Lung (tissue), 12 donors: ENCODE results near the gene CEACAM19. TPM values are rescaled to one million over a fixed set of nuclear protein-coding genes. Genes with fewer than 3 reads are reported as not detected.

ENCODE experiments used
- ATAC-seq: fragments of 200-7000 bp; cut with Tn5 transposase; one replicate; pipeline ENCODE4 v1.9.1; 2020; ENCODE audit warnings: moderate number of reproducible peaks; ENCODE audit not compliant: insufficient read depth, low FRiP score
- DNase-seq, 3 donors: peaks; one replicate each; pipeline ENCODE4 v3.0.0-alpha.2; 2013 to 2017
- H3K27ac ChIP-seq, 2 donors: one replicate each; pipeline ENCODE4 v1.5.1; 2013; ENCODE audit warnings: mild to moderate bottlenecking in 2 of 2, moderate library complexity in 2 of 2, control low read depth in 1 of 2, inconsistent platforms in 1 of 2, low read depth in 1 of 2, low read length in 1 of 2
- H3K27me3 ChIP-seq, 3 donors: one replicate each; pipeline ENCODE4 v1.5.1; 2013; ENCODE audit warnings: low read length in 2 of 3; ENCODE audit not compliant: control insufficient read depth in 3 of 3, insufficient read depth in 3 of 3
- H3K36me3 ChIP-seq, 4 donors: one replicate each; pipeline ENCODE4 v1.5.1; 2013; ENCODE audit warnings: low read length in 4 of 4, mild to moderate bottlenecking in 1 of 4, moderate library complexity in 1 of 4; ENCODE audit not compliant: control insufficient read depth in 4 of 4, insufficient read depth in 4 of 4
- H3K4me1 ChIP-seq, 5 donors: one replicate each; pipeline ENCODE4 v1.5.1; 2013; ENCODE audit warnings: low read length in 5 of 5, mild to moderate bottlenecking in 2 of 5, moderate library complexity in 1 of 5; ENCODE audit not compliant: control insufficient read depth in 5 of 5, insufficient read depth in 5 of 5
- H3K4me3 ChIP-seq: one replicate; pipeline ENCODE4 v1.5.1; 2013; ENCODE audit warnings: mild to moderate bottlenecking, control low read depth, moderate library complexity
- H3K9ac ChIP-seq, 2 donors: one replicate each; pipeline ENCODE4 v1.5.1; 2013; ENCODE audit warnings: low read length in 2 of 2, control low read depth in 1 of 2; ENCODE audit not compliant: insufficient read depth in 1 of 2
- H3K9me3 ChIP-seq, 4 donors: one replicate each; pipeline ENCODE4 v1.5.1; 2013; ENCODE audit warnings: low read length in 3 of 4, mild to moderate bottlenecking in 1 of 4, moderate library complexity in 1 of 4; ENCODE audit not compliant: control insufficient read depth in 4 of 4, insufficient read depth in 3 of 4
- CTCF ChIP-seq: IDR thresholded peaks from 2 replicates; pipeline ENCODE4 v1.5.1; 2012; ENCODE audit warnings: mild to moderate bottlenecking; ENCODE audit errors: control extremely low read depth, extremely low read depth
- WGBS, 2 donors: extraction: QIAGEN DNeasy Blood & Tissue Kit; methylation state at CpG; one replicate each; pipeline ENCODE4 v1.1.7; 2013; 5-methylcytosine and 5-hydroxymethylcytosine counted together
- polyA plus RNA-seq, 2 donors: library from polyadenylated mRNA; stranded (reverse); fragments of 200-250 nt; gene quantifications; one replicate each; pipeline ENCODE4 v1.2.1, GENCODE V29; 2013
- total RNA-seq, 2 donors: library from RNA; depleted of rRNA in 1 of 2; stranded (reverse); fragments of >200 nt in 1 of 2; gene quantifications; one replicate each; pipeline ENCODE4 v1.2.1, GENCODE V29; 2014 to 2021
- donor health status: control.
- donor health status: control.
- donor health status: Bipolar disorder and iron deficiency.
- donor health status: healthy.
- donor health status: DM: yes; HTN: yes; CAD: no.

Gene CEACAM19
- total and polyA plus RNA-seq, 4 donors, result 2.3 to 8.3 (median 4.4) TPM

- ATAC-seq, result peak; percentile 93
- peak within 1 kb of the TSS; percentile 92 to 95 for H3K27ac ChIP-seq
- peak within 1 kb of the TSS; percentile 68 to 76 for H3K9ac ChIP-seq
- no peaks in the 10 kb centered on the region for H3K27me3 ChIP-seq
- peaks cover 0 to 8% (median 0%) of the 10 kb centered on the region in 4 donors for H3K36me3 ChIP-seq
- WGBS, 2 donors, result 0% methylated on average over 61 to 70 of the region's 70 CpGs
- no peaks in the 10 kb centered on the region for H3K9me3 ChIP-seq
- peaks cover 3 to 17% (median 8%) of the 10 kb centered on the region in 5 donors for H3K4me1 ChIP-seq
- peak within 1 kb of the TSS; percentile 95 for H3K4me3 ChIP-seq
- no peak for TF ChIP-seq CTCF
- DNase-seq, result peak; percentile 72 to 81 (median 79)
Measured at GRCh38 chr19:44643605-44644401, 27.5 kb upstream of the CEACAM19 start, which contains the start of gene PVR. Gene PVR, plus strand, starts transcription at chr19:44643910. Its CDS starts 187 bp downstream, at chr19:44644097.

- Histone ChIP-seq H3K27ac (peak overlapping the region; percentile 92 to 95), H3K9ac (peak overlapping the region; percentile 68 to 76), H3K4me1 (peaks cover 0 to 19% (median 8%) of the 10 kb centered on the region in 5 donors), H3K4me3 (peak overlapping the region; percentile 95), H3K9me3 (no peaks in the 10 kb centered on the region), H3K36me3 (peaks cover 0 to 10% (median under 1%) of the 10 kb centered on the region in 4 donors), H3K27me3 (no peaks in the 10 kb centered on the region)
- peak; percentile 37 for ATAC-seq
- 8 to 13% methylated on average over 13 of the region's 13 CpGs for WGBS, 2 donors
- no peak for TF ChIP-seq CTCF
- peak in 2 of 3 donors; percentile 37 to 47 for DNase-seq
Measured at GRCh38 chr19:44644402-44645016, 26.8 kb upstream of the CEACAM19 start.

GRCh38 chr19:44645407-44646048 is 25.8 kb upstream of the CEACAM19 start:
- no peak overlapping the region for H3K4me3 ChIP-seq
- 89 to 93% methylated on average over 8 of the region's 8 CpGs for WGBS, 2 donors
- H3K9me3 ChIP-seq, result no peaks in the 10 kb centered on the region
- no peak for TF ChIP-seq CTCF
- no peak for DNase-seq
- no peak for ATAC-seq
- no peaks in the 10 kb centered on the region for H3K27me3 ChIP-seq
- H3K36me3 ChIP-seq, result peaks cover 6 to 17% (median 9%) of the 10 kb centered on the region in 4 donors
- H3K4me1 ChIP-seq, result peaks cover 0 to 16% (median 8%) of the 10 kb centered on the region in 5 donors
- H3K9ac ChIP-seq, result no peak overlapping the region
- no peak overlapping the region for H3K27ac ChIP-seq
